ENCODE data around the gene AADAC.

- TF ChIP-seq CTCF (IDR thresholded peaks at IDR 0.05) (no peak), POLR2A (IDR thresholded peaks at IDR 0.05) (no peak)
Observed at GRCh38 chr3:151859905-151860304, 46.0 kb downstream of the AADAC start.

Measured in Peyer's patch (tissue), 4 donors.